Measurements from ENCODE around the gene UNC5C. TPM values are rescaled to one million over a fixed set of nuclear protein-coding genes. Genes with fewer than 3 reads are reported as not detected.
A peak's percentile ranks its signal among the peaks of the same experiment; 100 is the strongest.

Gene UNC5C
- total and polyA plus RNA-seq, 2 donors (not counting 1 experiment from before 2014, with no cell fraction given), result 2.0 to 11.6 TPM

DNA sequence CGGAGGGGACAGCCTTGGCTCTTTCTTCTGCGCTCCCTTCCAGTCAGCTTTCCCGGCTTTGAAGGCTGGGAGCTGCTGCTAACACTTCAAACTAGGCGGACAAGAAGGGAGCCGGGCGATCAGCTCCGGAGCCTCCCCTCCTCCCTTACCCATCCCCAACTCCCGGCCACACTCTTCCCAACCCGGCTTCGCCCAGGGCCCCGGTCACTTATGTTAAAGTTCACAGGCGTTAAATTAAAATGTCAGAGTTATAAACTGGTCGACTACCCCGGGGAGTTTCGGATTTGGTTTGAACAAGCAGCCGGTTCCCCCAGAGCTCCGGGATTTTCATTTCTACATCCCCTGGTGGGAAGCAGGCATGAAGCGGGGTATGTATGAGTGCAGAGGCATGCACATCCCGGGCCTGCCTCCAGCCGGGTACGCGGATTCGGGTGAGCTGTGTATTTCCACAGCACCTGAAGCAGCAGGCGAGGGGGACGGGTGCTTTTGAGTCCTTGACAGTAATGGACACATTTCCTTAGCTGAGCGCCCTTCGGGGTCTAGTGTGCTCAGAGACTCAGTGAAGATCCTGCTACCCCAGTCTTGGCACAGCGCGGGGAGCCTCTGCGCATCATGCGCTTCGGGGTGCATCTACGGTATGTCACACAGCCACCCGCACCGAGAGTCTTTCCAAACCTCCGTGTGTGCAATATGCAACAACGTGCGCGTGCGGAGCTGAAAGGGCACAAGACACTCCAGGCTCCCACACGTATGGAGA lies 880 bp downstream of the UNC5C start:
- Histone ChIP-seq H2AFZ (ENCODE audit: low read length) (peak overlapping the region; percentile 38), H3K9me3 (ENCODE audit: control insufficient read depth, insufficient read depth, low read depth, low read length) (no peaks in the 10 kb centered on the region), H3K27ac (ENCODE audit: insufficient read depth, low read length) (peak overlapping the region; percentile 44), H3K79me2 (ENCODE audit: control insufficient read depth, insufficient read depth, low read length) (peaks cover 35% of the 10 kb centered on the region), H3K4me1 (ENCODE audit: control insufficient read depth, extremely low read depth, insufficient read depth, low read length) (peaks cover 2% of the 10 kb centered on the region), H3K9ac (ENCODE audit: insufficient read depth, low read length) (peak overlapping the region; percentile 36), H3K4me2 (ENCODE audit: extremely low read depth, insufficient read depth, low read length) (peak overlapping the region; percentile 61), H3K4me3 (replicated peaks in 1 of 4; ENCODE audit: control extremely low read depth in 1 of 4, insufficient read depth in 1 of 4, low read depth in 3 of 4, low read length in 4 of 4) (peak overlapping the region; percentile 39 to 84 (median 53)), H4K20me1 (ENCODE audit: control insufficient read depth, extremely low read depth, insufficient read depth, low read length) (no peaks in the 10 kb centered on the region), H3K36me3 (ENCODE audit: control insufficient read depth, insufficient read depth, low read length) (no peaks in the 10 kb centered on the region), H3K27me3 (ENCODE audit: control insufficient read depth, insufficient read depth, low read length) (peaks cover 4% of the 10 kb centered on the region)
- peak; percentile 45 for TF ChIP-seq EZH2 (IDR thresholded peaks at IDR 0.05; ENCODE audit: low read length, missing control alignments)
- TF ChIP-seq, protein P1, sequence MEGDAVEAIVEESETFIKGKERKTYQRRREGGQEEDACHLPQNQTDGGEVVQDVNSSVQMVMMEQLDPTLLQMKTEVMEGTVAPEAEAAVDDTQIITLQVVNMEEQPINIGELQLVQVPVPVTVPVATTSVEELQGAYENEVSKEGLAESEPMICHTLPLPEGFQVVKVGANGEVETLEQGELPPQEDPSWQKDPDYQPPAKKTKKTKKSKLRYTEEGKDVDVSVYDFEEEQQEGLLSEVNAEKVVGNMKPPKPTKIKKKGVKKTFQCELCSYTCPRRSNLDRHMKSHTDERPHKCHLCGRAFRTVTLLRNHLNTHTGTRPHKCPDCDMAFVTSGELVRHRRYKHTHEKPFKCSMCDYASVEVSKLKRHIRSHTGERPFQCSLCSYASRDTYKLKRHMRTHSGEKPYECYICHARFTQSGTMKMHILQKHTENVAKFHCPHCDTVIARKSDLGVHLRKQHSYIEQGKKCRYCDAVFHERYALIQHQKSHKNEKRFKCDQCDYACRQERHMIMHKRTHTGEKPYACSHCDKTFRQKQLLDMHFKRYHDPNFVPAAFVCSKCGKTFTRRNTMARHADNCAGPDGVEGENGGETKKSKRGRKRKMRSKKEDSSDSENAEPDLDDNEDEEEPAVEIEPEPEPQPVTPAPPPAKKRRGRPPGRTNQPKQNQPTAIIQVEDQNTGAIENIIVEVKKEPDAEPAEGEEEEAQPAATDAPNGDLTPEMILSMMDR (conservative IDR thresholded peaks at IDR 0.05 in 1 of 2, IDR thresholded peaks at IDR 0.05 in 1 of 2; ENCODE audit: low read depth in 1 of 2, low read length in 2 of 2), result no peak
- DNase-seq (ENCODE audit: low read depth in 2 of 2), result peak in 1 of 2 donors; percentile 55

DNA sequence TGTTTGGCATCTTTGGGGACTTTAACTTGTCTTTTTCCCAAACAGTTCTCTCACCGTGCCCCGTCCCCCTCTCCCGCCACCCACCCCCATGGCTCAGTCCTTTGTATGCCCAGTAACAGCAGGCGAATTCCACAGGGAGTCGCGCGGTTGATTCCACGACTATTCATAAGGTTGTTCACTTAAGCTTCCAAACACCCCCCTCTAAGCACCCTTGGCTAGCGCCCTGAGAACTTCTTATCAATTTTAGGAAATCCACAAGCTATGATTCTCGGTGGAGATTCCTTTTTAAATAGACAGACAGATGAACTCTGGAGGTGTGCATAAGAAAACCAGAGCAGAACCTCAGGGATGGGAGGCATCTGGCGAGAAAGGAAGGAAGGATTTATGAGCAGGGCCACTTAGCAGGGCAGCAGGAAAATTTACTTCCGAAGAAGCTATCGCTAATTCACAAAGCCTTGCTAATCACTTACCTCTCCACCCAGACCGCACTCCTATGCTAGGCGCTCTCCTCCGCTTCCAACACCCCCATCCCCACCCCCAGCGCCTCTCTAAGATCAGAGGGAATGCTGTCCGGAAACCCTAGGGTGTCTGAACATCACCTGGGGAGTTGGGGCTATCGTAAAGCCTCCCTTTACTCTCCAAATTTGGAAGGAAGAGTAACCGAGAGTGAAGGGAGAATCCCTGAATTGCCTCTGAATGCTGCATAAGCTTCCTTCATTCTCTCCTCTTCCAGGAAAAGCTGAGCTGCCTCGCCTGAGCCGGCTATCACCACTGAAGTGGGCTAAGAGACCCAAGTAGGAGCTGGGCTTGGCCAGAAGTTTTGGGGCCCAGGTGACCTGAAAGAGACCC lies 1.7 kb downstream of the UNC5C start:
- H3K36me3 ChIP-seq (ENCODE audit: control insufficient read depth, insufficient read depth, low read length), result no peaks in the 10 kb centered on the region
- peak in 1 of 2 donors; percentile 31 for DNase-seq (ENCODE audit: low read depth in 2 of 2)
- H3K4me2 ChIP-seq (ENCODE audit: extremely low read depth, insufficient read depth, low read length), result peak overlapping the region; percentile 58
- H3K9ac ChIP-seq (ENCODE audit: insufficient read depth, low read length), result peak overlapping the region; percentile 26
- peak overlapping the region; percentile 44 for H3K27ac ChIP-seq (ENCODE audit: insufficient read depth, low read length)
- H3K9me3 ChIP-seq (ENCODE audit: control insufficient read depth, insufficient read depth, low read depth, low read length), result no peaks in the 10 kb centered on the region
- no peaks in the 10 kb centered on the region for H4K20me1 ChIP-seq (ENCODE audit: control insufficient read depth, extremely low read depth, insufficient read depth, low read length)
- peak overlapping the region; percentile 39 to 84 (median 53) for H3K4me3 ChIP-seq (replicated peaks in 1 of 4; ENCODE audit: control extremely low read depth in 1 of 4, insufficient read depth in 1 of 4, low read depth in 3 of 4, low read length in 4 of 4)
- H3K27me3 ChIP-seq (ENCODE audit: control insufficient read depth, insufficient read depth, low read length), result peaks cover 4% of the 10 kb centered on the region
- H2AFZ ChIP-seq (ENCODE audit: low read length), result peak overlapping the region; percentile 13
- peaks cover 2% of the 10 kb centered on the region for H3K4me1 ChIP-seq (ENCODE audit: control insufficient read depth, extremely low read depth, insufficient read depth, low read length)
- TF ChIP-seq EZH2 (IDR thresholded peaks at IDR 0.05; ENCODE audit: low read length, missing control alignments), result no peak
- TF ChIP-seq, protein P1 (conservative IDR thresholded peaks at IDR 0.05 in 1 of 2, IDR thresholded peaks at IDR 0.05 in 1 of 2; ENCODE audit: low read depth in 1 of 2, low read length in 2 of 2), result no peak
- peaks cover 42% of the 10 kb centered on the region for H3K79me2 ChIP-seq (ENCODE audit: control insufficient read depth, insufficient read depth, low read length)

DNA sequence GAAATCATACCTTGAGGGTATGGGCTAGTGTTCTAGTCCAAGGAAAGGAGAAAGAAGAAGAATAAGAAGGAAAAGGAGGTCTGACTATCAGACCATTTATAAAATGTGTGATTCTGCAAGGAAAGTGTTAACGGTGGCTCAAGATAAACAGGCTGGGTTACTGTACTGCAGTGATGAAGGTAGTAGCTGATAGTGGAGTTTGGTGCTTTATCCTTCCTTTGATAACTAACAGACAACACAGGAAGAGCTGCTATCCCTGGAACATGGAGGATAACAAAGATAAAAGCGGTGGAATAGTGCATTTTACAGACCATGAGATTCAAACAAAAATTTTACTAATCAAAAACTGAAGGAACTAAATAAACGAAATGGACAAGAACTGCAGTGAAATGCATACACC lies 2.6 kb downstream of the UNC5C start:
- no peaks in the 10 kb centered on the region for H3K36me3 ChIP-seq (ENCODE audit: control insufficient read depth, insufficient read depth, low read length)
- no peak overlapping the region for H2AFZ ChIP-seq (ENCODE audit: low read length)
- H3K9ac ChIP-seq (ENCODE audit: insufficient read depth, low read length), result no peak overlapping the region
- TF ChIP-seq, protein P1 (conservative IDR thresholded peaks at IDR 0.05 in 1 of 2, IDR thresholded peaks at IDR 0.05 in 1 of 2; ENCODE audit: low read depth in 1 of 2, low read length in 2 of 2), result no peak
- TF ChIP-seq EZH2 (IDR thresholded peaks at IDR 0.05; ENCODE audit: low read length, missing control alignments), result no peak
- peak overlapping the region; percentile 51 for H3K4me2 ChIP-seq (ENCODE audit: extremely low read depth, insufficient read depth, low read length)
- H3K4me3 ChIP-seq (replicated peaks in 1 of 4; ENCODE audit: control extremely low read depth in 1 of 4, insufficient read depth in 1 of 4, low read depth in 3 of 4, low read length in 4 of 4), result peak overlapping the region in 2 of 4 experiments; percentile 65 to 84
- no peak overlapping the region for H3K27ac ChIP-seq (ENCODE audit: insufficient read depth, low read length)
- no peaks in the 10 kb centered on the region for H4K20me1 ChIP-seq (ENCODE audit: control insufficient read depth, extremely low read depth, insufficient read depth, low read length)
- peaks cover 2% of the 10 kb centered on the region for H3K4me1 ChIP-seq (ENCODE audit: control insufficient read depth, extremely low read depth, insufficient read depth, low read length)
- H3K9me3 ChIP-seq (ENCODE audit: control insufficient read depth, insufficient read depth, low read depth, low read length), result no peaks in the 10 kb centered on the region
- peaks cover 4% of the 10 kb centered on the region for H3K27me3 ChIP-seq (ENCODE audit: control insufficient read depth, insufficient read depth, low read length)
- peaks cover 48% of the 10 kb centered on the region for H3K79me2 ChIP-seq (ENCODE audit: control insufficient read depth, insufficient read depth, low read length)
- no peak for DNase-seq (ENCODE audit: low read depth in 2 of 2)

Measured in fibroblast of lung (primary cell).